Neuronal stem cell (in vitro differentiated cells): ENCODE results near the gene NCK1.

ENCODE experiments used
- DNase-seq: peaks from one replicate; pipeline ENCODE4 v3.0.0-alpha.2; 2013; ENCODE audit warnings: low spot score
- H2AFZ ChIP-seq: one replicate; pipeline ENCODE4 v1.6.1; 2013; ENCODE audit warnings: mild to moderate bottlenecking, low read length, inconsistent platforms
- H2AK5ac ChIP-seq: 2 replicates; pipeline ENCODE4 v1.6.1; 2013; ENCODE audit warnings: low read depth, mild to moderate bottlenecking, inconsistent platforms, low read length, moderate library complexity, mixed read lengths
- H2BK120ac ChIP-seq: 2 replicates; pipeline ENCODE4 v1.6.1; 2013; ENCODE audit warnings: low read depth, mild to moderate bottlenecking, inconsistent platforms, low read length, moderate library complexity, mixed read lengths
- H2BK12ac ChIP-seq: one replicate; pipeline ENCODE4 v1.6.1; 2013; ENCODE audit warnings: low read length, inconsistent platforms
- H2BK15ac ChIP-seq: 2 replicates; pipeline ENCODE4 v1.6.1; 2013; ENCODE audit warnings: mild to moderate bottlenecking, low read length, inconsistent platforms, mixed read lengths
- H2BK5ac ChIP-seq: one replicate; pipeline ENCODE4 v1.6.1; 2013; ENCODE audit warnings: inconsistent platforms, mild to moderate bottlenecking, low read length, moderate library complexity
- H3K14ac ChIP-seq: one replicate; pipeline ENCODE4 v1.6.1; 2013; ENCODE audit warnings: low read length, inconsistent platforms
- H3K18ac ChIP-seq: 2 replicates; pipeline ENCODE4 v1.6.1; 2013; ENCODE audit warnings: low read length, inconsistent platforms
- H3K23ac ChIP-seq: 2 replicates; pipeline ENCODE4 v1.6.1; 2013; ENCODE audit warnings: low read depth, mild to moderate bottlenecking, mixed read lengths, low read length, inconsistent platforms; ENCODE audit not compliant: poor library complexity
- H3K27ac ChIP-seq: replicated peaks from 3 replicates; pipeline ENCODE4 v1.5.1; 2013; ENCODE audit warnings: low read length, inconsistent platforms
- H3K27me3 ChIP-seq, 3 experiments: 2 replicates each; pipeline ENCODE4 v1.6.1; 2013; ENCODE audit warnings: low read length in 3 of 3, mild to moderate bottlenecking in 2 of 3, inconsistent platforms in 1 of 3, low read depth in 1 of 3, mixed read lengths in 1 of 3, moderate library complexity in 1 of 3; ENCODE audit not compliant: control insufficient read depth in 3 of 3, insufficient read depth in 3 of 3
- H3K36me3 ChIP-seq, 2 donors: replicated peaks in 1 of 2; 2 replicates each; pipeline ENCODE4 v1.6.1; 2013; ENCODE audit warnings: low read length in 2 of 2; ENCODE audit not compliant: control insufficient read depth in 2 of 2, insufficient read depth in 2 of 2
- H3K4ac ChIP-seq: 2 replicates; pipeline ENCODE4 v1.6.1; 2013; ENCODE audit warnings: inconsistent platforms, mild to moderate bottlenecking, low read length, moderate library complexity
- H3K4me1 ChIP-seq, 2 donors: 1 replicate in 1 of 2; 2 replicates in 1 of 2; pipeline ENCODE4 v1.6.1; 2013; ENCODE audit warnings: low read length in 2 of 2, low read depth in 1 of 2; ENCODE audit not compliant: control insufficient read depth in 2 of 2, insufficient read depth in 1 of 2
- H3K4me2 ChIP-seq: one replicate; pipeline ENCODE4 v1.6.1; 2013; ENCODE audit warnings: mild to moderate bottlenecking, low read length, inconsistent platforms; ENCODE audit not compliant: insufficient read depth, poor library complexity, severe bottlenecking
- H3K4me3 ChIP-seq, 2 donors: 2 replicates each; pipeline ENCODE4 v1.5.1; 2013; ENCODE audit warnings: low read length in 2 of 2, mild to moderate bottlenecking in 2 of 2, inconsistent platforms in 1 of 2, moderate library complexity in 1 of 2
- H3K79me1 ChIP-seq: one replicate; pipeline ENCODE4 v1.6.1; 2013; ENCODE audit warnings: low read depth, mild to moderate bottlenecking, inconsistent platforms, low read length, moderate library complexity
- H3K9ac ChIP-seq: one replicate; pipeline ENCODE4 v1.6.1; 2013; ENCODE audit warnings: mild to moderate bottlenecking, low read depth, low read length, inconsistent platforms; ENCODE audit not compliant: poor library complexity
- H3K9me3 ChIP-seq, 2 donors: replicated peaks in 1 of 2; 2 replicates each; pipeline versions ENCODE3 to v1.6.1; 2013; ENCODE audit warnings: low read length in 2 of 2, mild to moderate bottlenecking in 2 of 2, inconsistent platforms in 1 of 2, low read depth in 1 of 2, mixed read lengths in 1 of 2, moderate library complexity in 1 of 2; ENCODE audit not compliant: control insufficient read depth in 2 of 2, insufficient read depth in 1 of 2
- H4K8ac ChIP-seq: one replicate; pipeline ENCODE4 v1.6.1; 2013; ENCODE audit warnings: low read depth, mild to moderate bottlenecking, inconsistent platforms, low read length, moderate library complexity
- H4K91ac ChIP-seq: one replicate; pipeline ENCODE4 v1.6.1; 2013; ENCODE audit warnings: low read length, low read depth, mild to moderate bottlenecking, inconsistent platforms; ENCODE audit not compliant: poor library complexity
- WGBS, 2 donors: extraction: QIAGEN DNeasy Blood & Tissue Kit; methylation state at CpG; one replicate each; pipeline ENCODE4 v1.1.7; 2013; ENCODE audit warnings: missing lambda C conversion rate in 2 of 2, mixed read lengths in 1 of 2; ENCODE audit not compliant: insufficient read length in 2 of 2, insufficient replicate concordance in 1 of 2; ENCODE audit errors: extremely low coverage in 2 of 2; 5-methylcytosine and 5-hydroxymethylcytosine counted together

Gene NCK1

DNA sequence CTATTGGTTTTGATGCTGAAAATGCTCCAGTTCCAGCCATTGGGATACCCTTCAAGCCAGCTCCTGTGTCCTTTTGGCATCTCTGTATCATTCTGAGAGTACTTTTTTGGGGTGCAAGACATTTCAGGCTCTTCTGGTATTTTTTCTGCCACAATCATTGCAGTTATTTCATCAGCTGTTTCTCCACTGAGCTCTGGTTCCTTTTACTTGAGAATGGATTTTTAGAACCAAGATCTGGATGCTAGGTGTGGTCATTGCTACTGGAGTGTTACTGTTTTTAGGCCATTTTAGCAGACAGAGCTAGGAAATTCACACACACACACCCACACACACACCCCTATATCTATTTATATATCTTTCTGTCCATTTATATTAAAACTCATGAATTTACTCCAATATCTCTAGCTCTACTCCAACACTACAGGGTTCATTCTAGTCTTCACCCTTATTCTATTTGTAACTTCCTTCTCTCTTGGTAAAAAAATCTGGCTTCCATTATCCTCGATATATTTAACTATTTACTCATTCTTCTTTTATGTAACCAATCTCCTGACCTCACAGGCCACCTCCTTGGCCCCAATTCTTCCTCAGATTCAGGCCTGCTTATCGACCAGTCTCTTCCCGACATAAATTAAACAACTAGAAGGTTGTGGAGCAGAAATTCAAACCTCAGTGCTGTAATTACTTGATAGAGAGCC, 26.0 kb upstream of the NCK1 start:
- no peak overlapping the region for H2BK120ac ChIP-seq
- whole genome bisulfite sequencing, 2 donors = 100% methylated on average over 1 of the region's 3 CpGs
- no peak overlapping the region for H3K4me3 ChIP-seq
- no peak overlapping the region for H2BK12ac ChIP-seq
- peaks cover 0 to 10% of the 10 kb centered on the region in 2 donors for H3K9me3 ChIP-seq
- no peak overlapping the region for H3K4me2 ChIP-seq
- H2BK15ac ChIP-seq = no peak overlapping the region
- H3K36me3 ChIP-seq = peaks cover 0 to 41% of the 10 kb centered on the region in 2 donors
- H3K4ac ChIP-seq = no peak overlapping the region
- H3K79me1 ChIP-seq = no peaks in the 10 kb centered on the region
- H2AFZ ChIP-seq = no peak overlapping the region
- no peak overlapping the region for H3K27ac ChIP-seq
- no peak overlapping the region for H3K9ac ChIP-seq
- H4K91ac ChIP-seq = no peak overlapping the region
- no peak overlapping the region for H3K23ac ChIP-seq
- no peak overlapping the region for H4K8ac ChIP-seq
- no peak overlapping the region for H2BK5ac ChIP-seq
- H2AK5ac ChIP-seq = no peak overlapping the region
- H3K27me3 ChIP-seq = no peaks in the 10 kb centered on the region
- H3K4me1 ChIP-seq = peaks cover 0 to 6% of the 10 kb centered on the region in 2 donors
- no peak for DNase-seq
- H3K14ac ChIP-seq = no peak overlapping the region
- H3K18ac ChIP-seq = no peak overlapping the region

DNA sequence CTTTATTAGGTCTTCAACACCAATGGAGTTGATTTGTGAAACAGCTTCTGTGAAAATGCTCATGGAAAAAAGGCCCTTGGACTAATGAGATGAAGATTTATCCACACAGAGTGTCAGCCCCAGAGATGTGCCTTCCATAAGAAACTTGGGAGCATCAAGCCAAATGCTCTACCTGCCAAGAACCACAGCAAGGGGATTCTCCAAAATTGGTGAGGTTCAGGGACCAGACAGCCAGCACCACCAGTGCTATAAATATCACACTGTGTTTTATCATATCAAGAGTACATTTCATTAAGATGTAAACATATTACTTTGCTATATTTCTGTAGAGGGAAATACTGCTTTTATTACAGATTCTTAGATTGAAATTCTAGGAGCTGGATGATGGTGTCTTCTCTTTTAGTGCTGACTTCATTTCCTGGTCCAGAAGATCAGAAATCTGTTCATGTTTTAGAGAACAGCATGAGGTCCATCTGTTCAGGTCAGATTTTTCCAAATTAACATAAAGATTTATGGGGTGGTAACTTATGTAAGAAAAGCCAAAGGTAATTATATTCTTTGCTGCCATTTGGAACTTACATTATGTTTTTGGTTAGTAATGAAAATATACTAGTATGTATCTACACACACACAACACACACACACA, 25.4 kb upstream of the NCK1 start:
- Histone ChIP-seq H3K79me1 (no peaks in the 10 kb centered on the region), H4K91ac (no peak overlapping the region), H3K9ac (no peak overlapping the region), H3K18ac (no peak overlapping the region), H2BK12ac (no peak overlapping the region), H3K23ac (no peak overlapping the region), H2BK120ac (no peak overlapping the region), H2BK15ac (no peak overlapping the region), H2AFZ (no peak overlapping the region), H2BK5ac (no peak overlapping the region), H3K4me1 (peaks cover 0 to 6% of the 10 kb centered on the region in 2 donors), H3K4ac (no peak overlapping the region), H3K27me3 (no peaks in the 10 kb centered on the region), H3K9me3 (peaks cover 0 to 10% of the 10 kb centered on the region in 2 donors), H3K27ac (no peak overlapping the region), H3K36me3 (peaks cover 0 to 44% of the 10 kb centered on the region in 2 donors), H3K14ac (no peak overlapping the region), H3K4me3 (no peak overlapping the region), H2AK5ac (no peak overlapping the region), H3K4me2 (no peak overlapping the region), H4K8ac (no peak overlapping the region)
- no peak for DNase-seq

DNA sequence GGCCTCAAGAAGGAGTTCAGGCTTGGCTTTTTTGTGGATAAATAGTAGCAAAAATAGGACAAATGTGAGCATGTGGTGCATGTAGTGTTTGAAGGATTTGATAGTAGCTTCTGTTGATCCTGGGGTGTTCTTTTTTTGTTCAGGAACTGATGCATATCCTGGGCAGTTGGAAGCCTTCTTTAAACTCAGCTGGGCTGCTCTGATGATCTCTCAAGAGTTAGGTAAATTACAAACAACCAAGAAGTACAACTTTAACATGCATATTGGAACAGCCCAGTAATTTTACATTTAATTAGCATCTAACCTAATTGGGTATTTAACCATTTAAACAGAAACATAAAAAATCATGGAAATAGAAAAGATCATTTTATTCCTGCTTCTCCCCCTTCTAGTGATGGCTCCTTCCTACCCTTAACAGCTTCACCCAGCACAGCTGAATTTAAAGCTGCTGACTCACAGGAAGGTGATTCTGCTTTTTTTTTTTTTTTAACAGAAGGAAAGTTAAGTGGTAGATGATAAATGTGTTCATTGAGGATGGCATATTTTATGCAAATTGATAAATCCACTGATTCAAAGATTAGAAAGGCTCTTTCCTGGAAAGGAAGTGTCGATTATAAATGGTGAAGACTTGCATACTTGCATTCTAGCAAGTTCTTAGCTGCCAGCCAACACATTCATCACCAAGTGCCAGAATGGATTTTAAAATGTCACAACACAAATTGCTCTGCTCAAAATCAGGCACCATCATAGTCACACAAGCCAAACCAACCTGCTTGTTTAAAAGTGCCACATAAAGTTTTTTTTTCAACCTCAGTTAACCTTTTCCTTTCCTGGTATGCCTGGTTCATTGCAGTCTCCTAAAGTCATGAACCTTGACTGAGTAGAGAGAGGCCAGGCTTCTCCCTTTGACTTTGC, 23.1 kb upstream of the NCK1 start:
- Histone ChIP-seq H3K79me1 (no peaks in the 10 kb centered on the region), H3K4me2 (no peak overlapping the region), H3K4me1 (peaks cover 0 to 6% of the 10 kb centered on the region in 2 donors), H4K8ac (no peak overlapping the region), H3K4me3 (no peak overlapping the region), H3K23ac (no peak overlapping the region), H3K9me3 (peaks cover 0 to 4% of the 10 kb centered on the region in 2 donors), H3K14ac (no peak overlapping the region), H2BK120ac (no peak overlapping the region), H4K91ac (no peak overlapping the region), H3K9ac (no peak overlapping the region), H2BK15ac (no peak overlapping the region), H2AFZ (no peak overlapping the region), H3K36me3 (peaks cover 0 to 60% of the 10 kb centered on the region in 2 donors), H2BK5ac (no peak overlapping the region), H3K27ac (no peak overlapping the region), H2AK5ac (no peak overlapping the region), H3K27me3 (no peaks in the 10 kb centered on the region), H3K4ac (no peak overlapping the region), H2BK12ac (no peak overlapping the region), H3K18ac (no peak overlapping the region)
- no peak for DNase-seq
- WGBS, 2 donors = no CpG with 5 or more reads among the region's 1 CpG

GRCh38 chr3:136839556-136839931, 22.5 kb upstream of the NCK1 start:
- H2AK5ac ChIP-seq = no peak overlapping the region
- H4K8ac ChIP-seq = no peak overlapping the region
- no peak for DNase-seq

More at GRCh38 chr3:136839556-136839931, 22.5 kb upstream of the NCK1 start:
- Histone ChIP-seq H3K18ac (no peak overlapping the region), H2BK12ac (no peak overlapping the region), H3K4ac (no peak overlapping the region), H2BK120ac (no peak overlapping the region), H3K14ac (no peak overlapping the region), H3K23ac (no peak overlapping the region), H4K91ac (no peak overlapping the region), H3K4me3 (no peak overlapping the region), H2AFZ (no peak overlapping the region), H3K9ac (no peak overlapping the region), H3K27ac (no peak overlapping the region), H3K9me3 (peaks cover 0 to 4% of the 10 kb centered on the region in 2 donors), H2BK5ac (no peak overlapping the region), H3K27me3 (no peaks in the 10 kb centered on the region), H3K4me2 (no peak overlapping the region), H3K79me1 (no peaks in the 10 kb centered on the region), H3K4me1 (peaks cover 0 to 6% of the 10 kb centered on the region in 2 donors), H3K36me3 (peaks cover 0 to 63% of the 10 kb centered on the region in 2 donors), H2BK15ac (no peak overlapping the region)
